OCI-LY7 (cell line): ENCODE data around the gene ERGIC3. TPM values are rescaled to one million over a fixed set of nuclear protein-coding genes. Genes with fewer than 3 reads are reported as not detected.
"Not testable (repeated sequence)": the region's sequence is repeated elsewhere in the genome, so short reads cannot be mapped to it uniquely, and the experiment has no call there.

Experiments used
- BruUV-seq: library from RNA; stranded (reverse); fragments of 400-500 nt; replicated peaks from 2 replicates; lab custom pipeline; 2021; lab: Mats Ljungman, UMichigan
- CTCF ChIA-PET: fragments of 300-600 bp; sonication (Branson Sonifier 250); formaldehyde crosslinking; loops from one replicate; lab custom pipeline; 2022; ENCODE audit warnings: antibody characterized with exemption; ENCODE audit not compliant: unreplicated experiment; lab: Charles Lee
- POLR2A ChIA-PET: fragments of 300-600 bp; sonication (Branson Sonifier 250); formaldehyde crosslinking; loops from one replicate; lab custom pipeline; 2022; ENCODE audit warnings: antibody characterized with exemption; lab: Charles Lee
- DNase-seq: peaks from one replicate; pipeline ENCODE4 v3.0.0-alpha.2; 2015; ENCODE audit warnings: low spot score
- H2AFZ ChIP-seq: fragments of 200-600 bp; sonication (generic), shearing (Covaris generic); 2 replicates; pipeline ENCODE4 v1.6.1; 2014; ENCODE audit warnings: mild to moderate bottlenecking, antibody characterized with exemption, low read length, moderate library complexity
- H3K27ac ChIP-seq: fragments of 200-600 bp; sonication (generic); 2 replicates; pipeline ENCODE4 v1.5.1; 2014; ENCODE audit warnings: mixed run types, low read depth, mild to moderate bottlenecking, moderate library complexity, low read length, inconsistent platforms; ENCODE audit not compliant: poor library complexity, severe bottlenecking
- H3K36me3 ChIP-seq: fragments of 200-600 bp; sonication (generic); 2 replicates; pipeline ENCODE4 v1.6.1; 2014; ENCODE audit warnings: mild to moderate bottlenecking, antibody characterized with exemption, low read length, moderate library complexity, mixed read lengths; ENCODE audit not compliant: insufficient read depth
- H3K4me1 ChIP-seq: fragments of 200-600 bp; sonication (generic); 2 replicates; pipeline ENCODE4 v1.5.1; 2014; ENCODE audit warnings: mild to moderate bottlenecking, low read length; ENCODE audit not compliant: insufficient read depth, poor library complexity, severe bottlenecking
- H3K4me2 ChIP-seq: fragments of 200-600 bp; sonication (generic); 2 replicates; pipeline ENCODE4 v1.6.1; 2014; ENCODE audit warnings: mild to moderate bottlenecking, low read length
- H3K4me3 ChIP-seq: fragments of 200-600 bp; sonication (generic); 2 replicates; pipeline ENCODE4 v1.5.1; 2014; ENCODE audit warnings: mild to moderate bottlenecking, low read depth, low read length; ENCODE audit not compliant: poor library complexity, severe bottlenecking
- H3K79me2 ChIP-seq: fragments of 200-600 bp; sonication (generic); 2 replicates; pipeline ENCODE4 v1.6.1; 2016; ENCODE audit warnings: low read depth, mild to moderate bottlenecking, low read length, moderate library complexity, mixed read lengths; ENCODE audit not compliant: insufficient read depth
- H3K9me2 ChIP-seq: fragments of 200-600 bp; sonication (generic); 2 replicates; pipeline ENCODE4 v1.6.1; 2016; ENCODE audit warnings: mild to moderate bottlenecking, low read length, mixed read lengths; ENCODE audit not compliant: insufficient read depth
- H3K9me3 ChIP-seq: fragments of 200-600 bp; sonication (generic); 2 replicates; pipeline ENCODE4 v1.6.1; 2014; ENCODE audit warnings: mild to moderate bottlenecking, mixed run types, low read length, mixed read lengths
- H4K20me1 ChIP-seq: fragments of 200-600 bp; sonication (generic); 2 replicates; pipeline ENCODE4 v1.6.1; 2014; ENCODE audit warnings: mild to moderate bottlenecking, antibody characterized with exemption, low read length, moderate library complexity, mixed read lengths; ENCODE audit not compliant: insufficient read depth
- CTCF ChIP-seq: fragments of 200-600 bp; sonication (generic); conservative IDR thresholded peaks from 2 replicates; pipeline ENCODE4 v1.5.1; 2014; ENCODE audit warnings: mild to moderate bottlenecking, antibody characterized with exemption, low read length, moderate library complexity, mixed read lengths
- EZH2phosphoT487 ChIP-seq: fragments of 200-600 bp; sonication (generic); IDR thresholded peaks from 2 replicates; pipeline ENCODE4 v1.6.1; 2018; ENCODE audit warnings: low read depth, borderline replicate concordance, mild to moderate bottlenecking, mixed run types, antibody characterized with exemption, low read length, moderate library complexity, mixed read lengths
- intact Hi-C: fragments of 100-400 bp; cut with micrococcal nuclease; formaldehyde crosslinking; loops from one replicate; pipeline ENCODE4 v1.10.0; 2022; ENCODE audit not compliant: unreplicated experiment
- total RNA-seq, 2 experiments: library from RNA; depleted of rRNA in 1 of 2; stranded (reverse); fragments of >200 nt in 1 of 2; shearing (Covaris generic) in 1 of 2; gene quantifications; 2 replicates each; pipeline ENCODE4 v1.2.3, GENCODE V29; 2014 to 2022

ERGIC3 gene
- total RNA-seq, 2 experiments from 2014 or later, result 170 to 171 TPM

GRCh38 chr20:35547329-35547728, 5.5 kb downstream of the ERGIC3 start:
- H3K9me2 ChIP-seq, result no peaks in the 10 kb centered on the region
- DNase-seq, result no peak
- no peak overlapping the region for H3K4me3 ChIP-seq
- no peaks in the 10 kb centered on the region for H3K9me3 ChIP-seq
- ChIA-PET CTCF (no interaction called here), POLR2A (no interaction called here)
- no TSS peak for BruUV-seq
- TF ChIP-seq EZH2phosphoT487 (no peak), CTCF (no peak)
- no peaks in the 10 kb centered on the region for H4K20me1 ChIP-seq
- H3K4me1 ChIP-seq, result peaks cover 6% of the 10 kb centered on the region
- intact Hi-C loops, result no loop called here
- no peak overlapping the region for H3K4me2 ChIP-seq
- peaks cover 4% of the 10 kb centered on the region; the same call in 1 of the 2 replicates for H3K79me2 ChIP-seq
- H3K36me3 ChIP-seq, result peaks cover 52% of the 10 kb centered on the region
- no peak overlapping the region for H3K27ac ChIP-seq
- H2AFZ ChIP-seq, result no peak overlapping the region

- Histone ChIP-seq H3K4me1 (no peaks in the 10 kb centered on the region), H3K27ac (no peak overlapping the region), H4K20me1 (no peaks in the 10 kb centered on the region), H3K9me2 (no peaks in the 10 kb centered on the region), H3K4me2 (no peak overlapping the region), H3K36me3 (peaks cover 78% of the 10 kb centered on the region), H3K4me3 (no peak overlapping the region), H3K9me3 (no peaks in the 10 kb centered on the region), H3K79me2 (no peaks in the 10 kb centered on the region), H2AFZ (no peak overlapping the region)
- ChIA-PET POLR2A (interaction anchor here (1.0 to 1.9 kb wide), 2 partner anchors 11 to 58 kb away, joined by 3 to 6 read pairs; no protein-coding TSS in a partner anchor), CTCF (no interaction called here)
- DNase-seq, result no peak
- TF ChIP-seq CTCF (no peak), EZH2phosphoT487 (no peak)
- no TSS peak for BruUV-seq
- intact Hi-C loops, result no loop called here
These were observed 9.6 kb downstream of the ERGIC3 start for GRCh38 chr20:35551503-35551902.

- Histone ChIP-seq H3K4me2 (no peak overlapping the region), H4K20me1 (no peaks in the 10 kb centered on the region), H3K79me2 (no peaks in the 10 kb centered on the region), H2AFZ (no peak overlapping the region), H3K4me3 (no peak overlapping the region), H3K4me1 (no peaks in the 10 kb centered on the region), H3K9me2 (no peaks in the 10 kb centered on the region), H3K36me3 (peaks cover 86% of the 10 kb centered on the region), H3K9me3 (no peaks in the 10 kb centered on the region), H3K27ac (no peak overlapping the region)
- no peak for DNase-seq
- TF ChIP-seq CTCF (no peak), EZH2phosphoT487 (no peak)
- no TSS peak for BruUV-seq
- CTCF ChIA-PET, result no interaction called here
- POLR2A ChIA-PET, result interaction anchor here (0.5 to 0.8 kb wide), 2 partner anchors 11 to 227 kb away, joined by 6 to 7 read pairs; partner anchors contain the start of gene ERGIC3
- intact Hi-C loops, result no loop called here
These were observed 11.0 kb downstream of the ERGIC3 start for GRCh38 chr20:35552914-35553313.

- BruUV-seq, CTCF ChIA-PET: not testable (repeated sequence)
- POLR2A ChIA-PET, result interaction anchor here (0.5 to 0.7 kb wide), 2 partner anchors 92 to 272 kb away, joined by 3 read pairs; no protein-coding TSS in a partner anchor
These were observed 13.6 kb downstream of the ERGIC3 start for GRCh38 chr20:35555461-35555860.

More at GRCh38 chr20:35555461-35555860, 13.6 kb downstream of the ERGIC3 start:
- H3K9me2 ChIP-seq, H3K4me2 ChIP-seq, H4K20me1 ChIP-seq, H3K9me3 ChIP-seq, DNase-seq, H2AFZ ChIP-seq, H3K79me2 ChIP-seq, H3K4me3 ChIP-seq, H3K27ac ChIP-seq, intact Hi-C loops, H3K4me1 ChIP-seq: not testable (repeated sequence)
- peaks cover 69% of the 10 kb centered on the region for H3K36me3 ChIP-seq
